ENCODE data around the gene SORCS3. TPM values are rescaled to one million over a fixed set of nuclear protein-coding genes. Genes with fewer than 3 reads are reported as not detected.

Gene SORCS3
- total RNA-seq, 1 experiment from 2014 or later, result 0.94 TPM

DNA sequence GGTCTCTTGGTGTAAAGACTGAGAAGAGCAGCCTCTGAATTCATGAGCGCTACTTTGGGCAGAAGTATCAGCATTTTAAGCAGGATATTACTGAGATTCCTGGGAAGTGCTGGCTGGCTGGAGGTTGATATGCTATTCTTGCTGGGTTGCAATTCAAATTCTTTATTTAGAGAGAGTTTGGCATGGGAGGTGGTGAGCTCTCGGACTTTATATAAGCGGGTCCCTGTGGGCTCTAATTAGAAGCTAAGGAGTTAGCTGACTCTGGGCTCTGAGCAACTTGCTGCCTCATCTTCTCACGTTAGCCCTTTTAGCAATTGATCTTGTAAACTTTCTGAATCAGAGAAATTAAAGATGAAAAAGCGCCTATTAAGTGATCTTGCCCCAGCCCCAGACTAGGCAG is 430.9 kb downstream of the SORCS3 start:
- POLR2A ChIA-PET, result no interaction called here
- Mint-ChIP-seq H3K4me3 (no peak overlapping the region), H3K4me1 (no peaks in the 10 kb centered on the region), H3K9me3 (no peaks in the 10 kb centered on the region), H3K36me3 (no peaks in the 10 kb centered on the region), H3K27me3 (ENCODE audit: low read depth) (no peaks in the 10 kb centered on the region), H3K27ac (no peak overlapping the region)
- ATAC-seq, result no peak
- CTCF ChIA-PET, result no interaction called here
- TF ChIP-seq, protein P1, sequence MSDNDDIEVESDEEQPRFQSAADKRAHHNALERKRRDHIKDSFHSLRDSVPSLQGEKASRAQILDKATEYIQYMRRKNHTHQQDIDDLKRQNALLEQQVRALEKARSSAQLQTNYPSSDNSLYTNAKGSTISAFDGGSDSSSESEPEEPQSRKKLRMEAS (CRISPR knock-in tag; IDR thresholded peaks at IDR 0.05), result no peak
- TF ChIP-seq JUN (CRISPR knock-in tag; IDR thresholded peaks at IDR 0.05) (no peak), ZNF317 (CRISPR knock-in tag; IDR thresholded peaks at IDR 0.05; ENCODE audit: borderline replicate concordance, low read depth) (no peak), FOXJ3 (CRISPR knock-in tag; IDR thresholded peaks at IDR 0.05; ENCODE audit: borderline replicate concordance) (no peak), NR3C1 (CRISPR knock-in tag; conservative IDR thresholded peaks at IDR 0.05; ENCODE audit: low read depth) (no peak), MXD4 (CRISPR knock-in tag; IDR thresholded peaks at IDR 0.05; ENCODE audit: borderline replicate concordance) (no peak), ZNF396 (CRISPR knock-in tag; IDR thresholded peaks at IDR 0.05; ENCODE audit: borderline replicate concordance) (no peak), PREB (CRISPR knock-in tag; IDR thresholded peaks at IDR 0.05; ENCODE audit: borderline replicate concordance) (no peak), STAT6 (CRISPR knock-in tag; conservative IDR thresholded peaks at IDR 0.05; ENCODE audit: low read depth) (no peak), ESRRA (CRISPR knock-in tag; IDR thresholded peaks at IDR 0.05; ENCODE audit: borderline replicate concordance) (no peak), ZNF416 (CRISPR knock-in tag; IDR thresholded peaks at IDR 0.05) (no peak)
- TF ChIP-seq, protein P2, sequence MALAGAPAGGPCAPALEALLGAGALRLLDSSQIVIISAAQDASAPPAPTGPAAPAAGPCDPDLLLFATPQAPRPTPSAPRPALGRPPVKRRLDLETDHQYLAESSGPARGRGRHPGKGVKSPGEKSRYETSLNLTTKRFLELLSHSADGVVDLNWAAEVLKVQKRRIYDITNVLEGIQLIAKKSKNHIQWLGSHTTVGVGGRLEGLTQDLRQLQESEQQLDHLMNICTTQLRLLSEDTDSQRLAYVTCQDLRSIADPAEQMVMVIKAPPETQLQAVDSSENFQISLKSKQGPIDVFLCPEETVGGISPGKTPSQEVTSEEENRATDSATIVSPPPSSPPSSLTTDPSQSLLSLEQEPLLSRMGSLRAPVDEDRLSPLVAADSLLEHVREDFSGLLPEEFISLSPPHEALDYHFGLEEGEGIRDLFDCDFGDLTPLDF (CRISPR knock-in tag; IDR thresholded peaks at IDR 0.05), result no peak
- TF ChIP-seq, protein P3, sequence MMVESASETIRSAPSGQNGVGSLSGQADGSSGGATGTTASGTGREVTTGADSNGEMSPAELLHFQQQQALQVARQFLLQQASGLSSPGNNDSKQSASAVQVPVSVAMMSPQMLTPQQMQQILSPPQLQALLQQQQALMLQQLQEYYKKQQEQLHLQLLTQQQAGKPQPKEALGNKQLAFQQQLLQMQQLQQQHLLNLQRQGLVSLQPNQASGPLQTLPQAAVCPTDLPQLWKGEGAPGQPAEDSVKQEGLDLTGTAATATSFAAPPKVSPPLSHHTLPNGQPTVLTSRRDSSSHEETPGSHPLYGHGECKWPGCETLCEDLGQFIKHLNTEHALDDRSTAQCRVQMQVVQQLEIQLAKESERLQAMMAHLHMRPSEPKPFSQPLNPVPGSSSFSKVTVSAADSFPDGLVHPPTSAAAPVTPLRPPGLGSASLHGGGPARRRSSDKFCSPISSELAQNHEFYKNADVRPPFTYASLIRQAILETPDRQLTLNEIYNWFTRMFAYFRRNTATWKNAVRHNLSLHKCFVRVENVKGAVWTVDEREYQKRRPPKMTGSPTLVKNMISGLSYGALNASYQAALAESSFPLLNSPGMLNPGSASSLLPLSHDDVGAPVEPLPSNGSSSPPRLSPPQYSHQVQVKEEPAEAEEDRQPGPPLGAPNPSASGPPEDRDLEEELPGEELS (CRISPR knock-in tag; IDR thresholded peaks at IDR 0.05), result no peak
- no peak for DNase-seq (ENCODE audit: low spot score)

DNA sequence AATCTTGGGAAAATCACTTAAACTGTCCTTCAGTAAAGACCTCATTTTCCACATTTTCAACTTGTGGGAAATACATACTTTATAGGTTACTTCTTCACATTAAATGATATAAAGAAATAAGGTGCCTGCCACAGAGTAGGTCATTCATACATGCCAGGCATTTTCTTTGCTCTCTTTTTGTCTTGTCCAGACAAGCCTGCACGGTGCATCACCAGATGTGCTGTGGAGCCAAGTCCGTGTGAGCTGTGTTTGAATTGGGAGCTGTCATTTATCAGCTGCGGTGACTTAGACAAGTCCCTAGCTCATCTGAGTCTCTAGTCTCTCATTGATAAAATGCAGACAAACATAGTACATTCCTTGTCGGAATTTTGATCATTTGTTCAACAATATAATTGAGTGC is 432.9 kb downstream of the SORCS3 start:
- no peaks in the 10 kb centered on the region for H3K36me3 Mint-ChIP-seq
- POLR2A ChIA-PET, result no interaction called here
- ATAC-seq, result no peak
- TF ChIP-seq, protein P4, sequence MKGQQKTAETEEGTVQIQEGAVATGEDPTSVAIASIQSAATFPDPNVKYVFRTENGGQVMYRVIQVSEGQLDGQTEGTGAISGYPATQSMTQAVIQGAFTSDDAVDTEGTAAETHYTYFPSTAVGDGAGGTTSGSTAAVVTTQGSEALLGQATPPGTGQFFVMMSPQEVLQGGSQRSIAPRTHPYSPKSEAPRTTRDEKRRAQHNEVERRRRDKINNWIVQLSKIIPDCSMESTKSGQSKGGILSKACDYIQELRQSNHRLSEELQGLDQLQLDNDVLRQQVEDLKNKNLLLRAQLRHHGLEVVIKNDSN (CRISPR knock-in tag; IDR thresholded peaks at IDR 0.05), result no peak
- TF ChIP-seq ZNF671 (CRISPR knock-in tag; IDR thresholded peaks at IDR 0.05) (no peak), USF2 (CRISPR knock-in tag; IDR thresholded peaks at IDR 0.05) (no peak), ZNF423 (CRISPR knock-in tag; IDR thresholded peaks at IDR 0.05) (no peak), NR3C1 (CRISPR knock-in tag; conservative IDR thresholded peaks at IDR 0.05; ENCODE audit: low read depth) (no peak), ZNF138 (CRISPR knock-in tag; conservative IDR thresholded peaks at IDR 0.05) (no peak), TP53 (CRISPR knock-in tag; IDR thresholded peaks at IDR 0.05) (no peak), ETV6 (CRISPR knock-in tag; IDR thresholded peaks at IDR 0.05) (no peak)
- TF ChIP-seq, protein P5, sequence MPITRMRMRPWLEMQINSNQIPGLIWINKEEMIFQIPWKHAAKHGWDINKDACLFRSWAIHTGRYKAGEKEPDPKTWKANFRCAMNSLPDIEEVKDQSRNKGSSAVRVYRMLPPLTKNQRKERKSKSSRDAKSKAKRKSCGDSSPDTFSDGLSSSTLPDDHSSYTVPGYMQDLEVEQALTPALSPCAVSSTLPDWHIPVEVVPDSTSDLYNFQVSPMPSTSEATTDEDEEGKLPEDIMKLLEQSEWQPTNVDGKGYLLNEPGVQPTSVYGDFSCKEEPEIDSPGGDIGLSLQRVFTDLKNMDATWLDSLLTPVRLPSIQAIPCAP (CRISPR knock-in tag; IDR thresholded peaks at IDR 0.05), result no peak
- TF ChIP-seq, protein P6, sequence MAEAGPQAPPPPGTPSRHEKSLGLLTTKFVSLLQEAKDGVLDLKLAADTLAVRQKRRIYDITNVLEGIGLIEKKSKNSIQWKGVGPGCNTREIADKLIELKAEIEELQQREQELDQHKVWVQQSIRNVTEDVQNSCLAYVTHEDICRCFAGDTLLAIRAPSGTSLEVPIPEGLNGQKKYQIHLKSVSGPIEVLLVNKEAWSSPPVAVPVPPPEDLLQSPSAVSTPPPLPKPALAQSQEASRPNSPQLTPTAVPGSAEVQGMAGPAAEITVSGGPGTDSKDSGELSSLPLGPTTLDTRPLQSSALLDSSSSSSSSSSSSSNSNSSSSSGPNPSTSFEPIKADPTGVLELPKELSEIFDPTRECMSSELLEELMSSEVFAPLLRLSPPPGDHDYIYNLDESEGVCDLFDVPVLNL (CRISPR knock-in tag; IDR thresholded peaks at IDR 0.05; ENCODE audit: borderline replicate concordance, low read depth), result no peak

More for the DNA sequence above, 432.9 kb downstream of the SORCS3 start:
- Mint-ChIP-seq H3K9me3 (no peaks in the 10 kb centered on the region), H3K27ac (no peak overlapping the region), H3K4me1 (no peaks in the 10 kb centered on the region), H3K27me3 (ENCODE audit: low read depth) (no peaks in the 10 kb centered on the region), H3K4me3 (no peak overlapping the region)
- no peak for DNase-seq (ENCODE audit: low spot score)
- CTCF ChIA-PET, result no interaction called here

All from WTC11 (cell line).